ENCODE results near the gene SQSTM1. TPM values are rescaled to one million over a fixed set of nuclear protein-coding genes. Genes with fewer than 3 reads are reported as not detected.

The SQSTM1 gene
- total RNA-seq, 2 experiments from 2014 or later: 130 to 198 TPM

- no peaks in the 10 kb centered on the region for H3K9me3 Mint-ChIP-seq (ENCODE audit: low read depth)
- DNase-seq: peak; percentile 66
- peak overlapping the region; percentile 28 for H3K4me3 Mint-ChIP-seq
- H3K27me3 Mint-ChIP-seq: no peaks in the 10 kb centered on the region
- peaks cover 9% of the 10 kb centered on the region for H3K36me3 Mint-ChIP-seq
- no peak for ATAC-seq
- H3K27ac Mint-ChIP-seq: peak overlapping the region; percentile 77
- H3K4me1 Mint-ChIP-seq: peaks cover 34% of the 10 kb centered on the region
- CTCF ChIA-PET: interaction anchor here (3.1 kb wide), 1 partner anchor 41 kb away, joined by 10 read pairs; no protein-coding TSS in a partner anchor
These were observed 16.8 kb upstream of the SQSTM1 start for GRCh38 chr5:179803651-179804554.

- CTCF ChIA-PET: interaction anchor here (3.1 kb wide), 1 partner anchor 42 kb away, joined by 10 read pairs; no protein-coding TSS in a partner anchor
- no peak for ATAC-seq
- peaks cover 34% of the 10 kb centered on the region for H3K4me1 Mint-ChIP-seq
These were observed 16.2 kb upstream of the SQSTM1 start for GRCh38 chr5:179804555-179804947.

GRCh38 chr5:179805070-179805528 lies 15.6 kb upstream of the SQSTM1 start:
- ATAC-seq (no peak), DNase-seq (no peak)
- H3K36me3 Mint-ChIP-seq: peaks cover 4% of the 10 kb centered on the region
- H3K9me3 Mint-ChIP-seq (ENCODE audit: low read depth): no peaks in the 10 kb centered on the region
- peaks cover 34% of the 10 kb centered on the region for H3K4me1 Mint-ChIP-seq
- H3K27ac Mint-ChIP-seq: peak overlapping the region; percentile 77
- peak overlapping the region; percentile 76 for H3K4me3 Mint-ChIP-seq
- no peaks in the 10 kb centered on the region for H3K27me3 Mint-ChIP-seq
- CTCF ChIA-PET: interaction anchor here (1.0 to 1.3 kb wide), 2 partner anchors 8 to 14 kb away, joined by 4 to 12 read pairs; no protein-coding TSS in a partner anchor

More at GRCh38 chr5:179804555-179804947, 16.2 kb upstream of the SQSTM1 start:
- DNase-seq: no peak
- H3K9me3 Mint-ChIP-seq (ENCODE audit: low read depth): no peaks in the 10 kb centered on the region
- H3K36me3 Mint-ChIP-seq: peaks cover 5% of the 10 kb centered on the region
- H3K27me3 Mint-ChIP-seq: no peaks in the 10 kb centered on the region
- peak overlapping the region; percentile 28 for H3K4me3 Mint-ChIP-seq
- peak overlapping the region; percentile 77 for H3K27ac Mint-ChIP-seq

- Mint-ChIP-seq H3K4me1 (peaks cover 34% of the 10 kb centered on the region), H3K9me3 (ENCODE audit: low read depth) (no peaks in the 10 kb centered on the region), H3K27me3 (no peaks in the 10 kb centered on the region), H3K4me3 (peak overlapping the region; percentile 76), H3K27ac (peak overlapping the region; percentile 77), H3K36me3 (peaks cover 6% of the 10 kb centered on the region)
- ATAC-seq (peak; percentile 35), DNase-seq (peak; percentile 77)
- CTCF ChIA-PET: interaction anchor here (1.0 to 1.7 kb wide), 4 partner anchors 9 to 101 kb away, joined by 3 to 12 read pairs (median 5); no protein-coding TSS in a partner anchor
These were observed 15.0 kb upstream of the SQSTM1 start for GRCh38 chr5:179805529-179806249.

GRCh38 chr5:179806250-179807048 lies 14.3 kb upstream of the SQSTM1 start, which contains the start of gene MGAT4B:
MGAT4B (minus strand) TSS chr5:179806866; CDS start chr5:179806583, 283 bp downstream.
- ATAC-seq (peak; percentile 84), DNase-seq (peak; percentile 77)
- Mint-ChIP-seq H3K4me3 (peak within 1 kb of the TSS; percentile 70), H3K36me3 (peaks cover 7% of the 10 kb centered on the region), H3K27ac (peak within 1 kb of the TSS; percentile 77), H3K27me3 (no peaks in the 10 kb centered on the region), H3K9me3 (ENCODE audit: low read depth) (no peaks in the 10 kb centered on the region), H3K4me1 (peaks cover 34% of the 10 kb centered on the region)
- CTCF ChIA-PET: interaction anchor here (1.2 to 1.7 kb wide), 5 partner anchors 10 to 100 kb away, joined by 3 to 12 read pairs (median 5); partner anchors contain the start of gene SQSTM1

GRCh38 chr5:179812135-179812825 lies 8.4 kb upstream of the SQSTM1 start:
- no peak overlapping the region for H3K4me3 Mint-ChIP-seq
- peaks cover 6% of the 10 kb centered on the region for H3K4me1 Mint-ChIP-seq
- ATAC-seq: no peak
- peaks cover 18% of the 10 kb centered on the region for H3K36me3 Mint-ChIP-seq
- no peaks in the 10 kb centered on the region for H3K27me3 Mint-ChIP-seq
- H3K27ac Mint-ChIP-seq: no peak overlapping the region
- CTCF ChIA-PET: interaction anchor here (2.6 kb wide), 1 partner anchor 10 kb away, joined by 9 read pairs; no protein-coding TSS in a partner anchor
- H3K9me3 Mint-ChIP-seq (ENCODE audit: low read depth): no peaks in the 10 kb centered on the region
- no peak for DNase-seq

GRCh38 chr5:179812997-179813607 lies 7.6 kb upstream of the SQSTM1 start:
- DNase-seq (no peak), ATAC-seq (no peak)
- Mint-ChIP-seq H3K36me3 (peaks cover 18% of the 10 kb centered on the region), H3K4me3 (no peak overlapping the region), H3K4me1 (peaks cover 10% of the 10 kb centered on the region), H3K27ac (no peak overlapping the region), H3K9me3 (ENCODE audit: low read depth) (no peaks in the 10 kb centered on the region), H3K27me3 (no peaks in the 10 kb centered on the region)
- CTCF ChIA-PET: interaction anchor here (1.1 to 2.6 kb wide), 3 partner anchors 11 to 24 kb away, joined by 4 to 9 read pairs (median 4); no protein-coding TSS in a partner anchor

GRCh38 chr5:179814090-179814489 lies 6.6 kb upstream of the SQSTM1 start:
- H3K9me3 Mint-ChIP-seq (ENCODE audit: low read depth): no peaks in the 10 kb centered on the region
- peaks cover 18% of the 10 kb centered on the region for H3K36me3 Mint-ChIP-seq
- no peak overlapping the region for H3K27ac Mint-ChIP-seq
- no peak for DNase-seq
- no peak for ATAC-seq
- H3K4me1 Mint-ChIP-seq: peaks cover 15% of the 10 kb centered on the region
- no peak overlapping the region for H3K4me3 Mint-ChIP-seq
- CTCF ChIA-PET: interaction anchor here (1.1 to 1.6 kb wide), 2 partner anchors 19 to 23 kb away, joined by 4 read pairs; no protein-coding TSS in a partner anchor
- H3K27me3 Mint-ChIP-seq: no peaks in the 10 kb centered on the region

- H3K4me1 Mint-ChIP-seq: peaks cover 25% of the 10 kb centered on the region
- ATAC-seq (no peak), DNase-seq (no peak)
- H3K36me3 Mint-ChIP-seq: peaks cover 15% of the 10 kb centered on the region
- H3K4me3 Mint-ChIP-seq: no peak overlapping the region
- no peaks in the 10 kb centered on the region for H3K27me3 Mint-ChIP-seq
- no peaks in the 10 kb centered on the region for H3K9me3 Mint-ChIP-seq (ENCODE audit: low read depth)
- no peak overlapping the region for H3K27ac Mint-ChIP-seq
- CTCF ChIA-PET: no interaction called here
These were observed 5.0 kb upstream of the SQSTM1 start for GRCh38 chr5:179815491-179816249.

GRCh38 chr5:179816401-179816795 lies 4.3 kb upstream of the SQSTM1 start:
- CTCF ChIA-PET: interaction anchor here (2.0 kb wide), 1 partner anchor 21 kb away, joined by 6 read pairs; no protein-coding TSS in a partner anchor
- no peaks in the 10 kb centered on the region for H3K9me3 Mint-ChIP-seq (ENCODE audit: low read depth)
- H3K4me1 Mint-ChIP-seq: peaks cover 25% of the 10 kb centered on the region

GRCh38 chr5:179816796-179817469 lies 3.8 kb upstream of the SQSTM1 start:
- H3K4me3 Mint-ChIP-seq: no peak overlapping the region
- no peaks in the 10 kb centered on the region for H3K27me3 Mint-ChIP-seq
- ATAC-seq: no peak
- H3K4me1 Mint-ChIP-seq: peaks cover 27% of the 10 kb centered on the region
- no peak overlapping the region for H3K27ac Mint-ChIP-seq
- H3K36me3 Mint-ChIP-seq: peaks cover 10% of the 10 kb centered on the region
- CTCF ChIA-PET: interaction anchor here (2.0 kb wide), 1 partner anchor 21 kb away, joined by 6 read pairs; no protein-coding TSS in a partner anchor
- no peaks in the 10 kb centered on the region for H3K9me3 Mint-ChIP-seq (ENCODE audit: low read depth)
- no peak for DNase-seq

More at GRCh38 chr5:179816401-179816795, 4.3 kb upstream of the SQSTM1 start:
- DNase-seq (no peak), ATAC-seq (no peak)
- Mint-ChIP-seq H3K4me3 (no peak overlapping the region), H3K27ac (no peak overlapping the region), H3K36me3 (peaks cover 13% of the 10 kb centered on the region), H3K27me3 (no peaks in the 10 kb centered on the region)
